B cell (primary cell): Measurements from ENCODE around the gene PPP2R3A. TPM values are rescaled to one million over a fixed set of nuclear protein-coding genes. Genes with fewer than 3 reads are reported as not detected.

Source experiments
- ATAC-seq: fragments of 200-7000 bp; cut with Tn5 transposase; one replicate; pipeline ENCODE4 v1.10.0; 2021; ENCODE audit warnings: low read depth, mild to moderate bottlenecking, moderate number of reproducible peaks, moderate library complexity
- CTCF ChIA-PET: fragments of 350-600 bp; sonication (Branson Sonifier 250); formaldehyde crosslinking; loops from one replicate; lab custom pipeline; 2021; ENCODE audit warnings: antibody characterized with exemption, inconsistent platforms; lab: Charles Lee
- POLR2A ChIA-PET: fragments of 350-600 bp; sonication (Branson Sonifier 250); formaldehyde crosslinking; loops from one replicate; lab custom pipeline; 2021; ENCODE audit warnings: antibody characterized with exemption; lab: Charles Lee
- DNase-seq: peaks from one replicate; pipeline ENCODE4 v3.0.0; 2013
- H2AFZ ChIP-seq: 2 replicates; pipeline ENCODE4 v1.6.1; 2012; ENCODE audit warnings: mild to moderate bottlenecking, low read depth, low read length; ENCODE audit not compliant: insufficient read depth, poor library complexity, severe bottlenecking
- H3K27ac ChIP-seq, 2 donors: 1 replicate in 1 of 2; 2 replicates in 1 of 2; pipeline ENCODE4 v1.5.1; 2012 to 2013; ENCODE audit warnings: low read length in 2 of 2, mild to moderate bottlenecking in 2 of 2, moderate library complexity in 1 of 2
- H3K27me3 ChIP-seq, 4 experiments: fragments of 200-600 bp in 1 of 4; sonication (generic) in 1 of 4; replicated peaks in 1 of 4; 1 replicate in 2 of 4; 2 replicates in 2 of 4; pipeline versions ENCODE4 v1.6.1 to v1.7.0; 2013 to 2016; ENCODE audit warnings: low read length in 3 of 4, mild to moderate bottlenecking in 2 of 4, mixed read lengths in 1 of 4, moderate library complexity in 1 of 4; ENCODE audit not compliant: insufficient read depth in 4 of 4, control insufficient read depth in 3 of 4; ENCODE audit errors: control extremely low read depth in 1 of 4
- H3K36me3 ChIP-seq, 2 experiments: replicated peaks in 1 of 2; 1 replicate in 1 of 2; 2 replicates in 1 of 2; pipeline versions ENCODE4 v1.6.1 to v1.7.1; 2013; ENCODE audit warnings: low read length in 1 of 2; ENCODE audit not compliant: insufficient read depth in 2 of 2, control insufficient read depth in 1 of 2; ENCODE audit errors: control extremely low read depth in 1 of 2, extremely low read depth in 1 of 2
- H3K4me1 ChIP-seq, 2 donors: fragments of 200-600 bp in 1 of 2; sonication (generic) in 1 of 2; 1 replicate in 1 of 2; 2 replicates in 1 of 2; pipeline versions ENCODE4 v1.5.1 to v1.6.1; 2013 to 2017; ENCODE audit warnings: low read length in 2 of 2; ENCODE audit not compliant: control insufficient read depth in 2 of 2, insufficient read depth in 2 of 2
- H3K4me2 ChIP-seq: replicated peaks from 2 replicates; pipeline ENCODE3; 2012; ENCODE audit warnings: mild to moderate bottlenecking, low read depth, low read length; ENCODE audit not compliant: poor library complexity, severe bottlenecking
- H3K4me3 ChIP-seq, 5 experiments: fragments of 200-600 bp in 1 of 5; sonication (generic) in 1 of 5; 1 replicate in 3 of 5; 2 replicates in 2 of 5; pipeline versions ENCODE4 v1.5.1 to v1.7.0; 2011 to 2016; ENCODE audit warnings: low read length in 4 of 5, mild to moderate bottlenecking in 4 of 5, low read depth in 2 of 5, control low read depth in 1 of 5, moderate library complexity in 1 of 5; ENCODE audit not compliant: insufficient read depth in 1 of 5; ENCODE audit errors: control extremely low read depth in 1 of 5, extremely low read depth in 1 of 5
- H3K79me2 ChIP-seq: fragments of 200-600 bp; sonication (generic); one replicate; pipeline ENCODE4 v1.6.0; 2016; ENCODE audit warnings: low read length; ENCODE audit not compliant: control insufficient read depth, insufficient read depth
- H3K9ac ChIP-seq: fragments of 200-600 bp; sonication (generic); 2 replicates; pipeline ENCODE4 v1.6.1; 2017; ENCODE audit warnings: mild to moderate bottlenecking, low read length, moderate library complexity
- H3K9me3 ChIP-seq, 3 donors: one replicate each; pipeline versions ENCODE4 v1.6.1 to v1.7.1; 2013; ENCODE audit warnings: low read length in 2 of 3; ENCODE audit not compliant: control insufficient read depth in 2 of 3, insufficient read depth in 1 of 3; ENCODE audit errors: control extremely low read depth in 1 of 3
- H4K20me1 ChIP-seq: 2 replicates; pipeline ENCODE4 v1.6.0; 2012; ENCODE audit warnings: mild to moderate bottlenecking, low read length; ENCODE audit not compliant: insufficient read depth, control insufficient read depth, poor library complexity, severe bottlenecking
- H3K27ac Mint-ChIP-seq: one replicate; pipeline ENCODE4 v1.8.0; 2021; ENCODE audit warnings: mixed read lengths
- H3K27me3 Mint-ChIP-seq: one replicate; pipeline ENCODE4 v1.8.0; 2021; ENCODE audit warnings: mixed read lengths
- H3K4me1 Mint-ChIP-seq: one replicate; pipeline ENCODE4 v1.8.0; 2021; ENCODE audit warnings: mixed read lengths
- H3K4me3 Mint-ChIP-seq: one replicate; pipeline ENCODE4 v1.8.0; 2021; ENCODE audit warnings: mixed read lengths
- H3K9me3 Mint-ChIP-seq: one replicate; pipeline ENCODE4 v1.8.0; 2022; ENCODE audit warnings: mixed read lengths; ENCODE audit not compliant: insufficient read depth
- CTCF ChIP-seq: fragments of 200-600 bp; IDR thresholded peaks from one replicate; pipeline ENCODE4 v1.8.0; 2022; ENCODE audit warnings: antibody characterized with exemption, mild to moderate bottlenecking
- EZH2 ChIP-seq: IDR thresholded peaks from 2 replicates; pipeline ENCODE4 v1.6.1; 2012; ENCODE audit warnings: borderline replicate concordance, low read depth, mild to moderate bottlenecking, moderate library complexity, low read length; ENCODE audit not compliant: insufficient read depth, poor library complexity, severe bottlenecking
- WGBS: methylation state at CpG from one replicate; pipeline ENCODE4 v1.1.5; 2013; ENCODE audit warnings: missing lambda C conversion rate; ENCODE audit not compliant: insufficient coverage; 5-methylcytosine and 5-hydroxymethylcytosine counted together
- intact Hi-C: fragments of 100-400 bp; cut with micrococcal nuclease; formaldehyde crosslinking; loops from one replicate; pipeline ENCODE4 v1.10.0; 2022
- polyA plus RNA-seq: library from polyadenylated mRNA; depleted of rRNA; stranded (reverse); fragments of >200 nt; gene quantifications from 2 replicates; pipeline ENCODE4 v1.2.3, GENCODE V29; 2012
- total RNA-seq, 2 donors: library from RNA; stranded (reverse); fragments of 120-200 nt in 1 of 2; gene quantifications; 1 replicate in 1 of 2; 2 replicates in 1 of 2; pipeline versions ENCODE4 v1.2.3 to v1.2.4, GENCODE V29; 2013 to 2022

Gene PPP2R3A
- total and polyA plus RNA-seq, 2 donors (not counting 1 experiment from before 2014, with no cell fraction given): 0.03 to 0.22 TPM

- H3K4me2 ChIP-seq: no peak overlapping the region
- no peak overlapping the region for H3K27ac Mint-ChIP-seq
- POLR2A ChIA-PET: no interaction called here
Observed at GRCh38 chr3:136070953-136071949, 105.7 kb downstream of the PPP2R3A start.

More at GRCh38 chr3:136070953-136071949, 105.7 kb downstream of the PPP2R3A start:
- H3K27ac ChIP-seq: no peak overlapping the region
- Mint-ChIP-seq H3K9me3 (no peaks in the 10 kb centered on the region), H3K4me1 (no peaks in the 10 kb centered on the region), H3K27me3 (peaks cover 4% of the 10 kb centered on the region), H3K4me3 (no peak overlapping the region)
- H3K27me3 ChIP-seq: peaks cover 0 to 3% (median 0%) of the 10 kb centered on the region in 4 experiments
- no peaks in the 10 kb centered on the region for H3K36me3 ChIP-seq
- H3K9ac ChIP-seq: no peak overlapping the region
- H3K4me3 ChIP-seq: no peak overlapping the region
- no peak overlapping the region for H2AFZ ChIP-seq
- intact Hi-C loops: loop anchor here (10.0 kb wide), 1 partner anchor 1904 kb away; no protein-coding TSS in a partner anchor
- 39% methylated on average over 5 of the region's 9 CpGs for WGBS
- TF ChIP-seq CTCF (peak; percentile 20), EZH2 (no peak)
- no peak for ATAC-seq
- CTCF ChIA-PET: interaction anchor here (0.6 to 4.6 kb wide), 5 partner anchors 21 to 963 kb away, joined by 3 to 62 read pairs (median 6); partner anchors contain the start of gene STAG1
- H3K4me1 ChIP-seq: no peaks in the 10 kb centered on the region
- DNase-seq: peak; percentile 8
- H3K9me3 ChIP-seq: no peaks in the 10 kb centered on the region
- no peaks in the 10 kb centered on the region for H3K79me2 ChIP-seq
- H4K20me1 ChIP-seq: no peaks in the 10 kb centered on the region
